HG02798 (cell line): Measurements from ENCODE around the gene GBP1.
"Not testable (repeated sequence)": the region's sequence is repeated elsewhere in the genome, so short reads cannot be mapped to it uniquely, and the experiment has no call there.

Experiments used
- ATAC-seq: cut with Tn5 transposase; IDR thresholded peaks from one replicate; pipeline ENCODE4 v1.9.1; 2021; ENCODE audit warnings: mild to moderate bottlenecking; ENCODE audit not compliant: unreplicated experiment, poor library complexity

The GBP1 gene

DNA sequence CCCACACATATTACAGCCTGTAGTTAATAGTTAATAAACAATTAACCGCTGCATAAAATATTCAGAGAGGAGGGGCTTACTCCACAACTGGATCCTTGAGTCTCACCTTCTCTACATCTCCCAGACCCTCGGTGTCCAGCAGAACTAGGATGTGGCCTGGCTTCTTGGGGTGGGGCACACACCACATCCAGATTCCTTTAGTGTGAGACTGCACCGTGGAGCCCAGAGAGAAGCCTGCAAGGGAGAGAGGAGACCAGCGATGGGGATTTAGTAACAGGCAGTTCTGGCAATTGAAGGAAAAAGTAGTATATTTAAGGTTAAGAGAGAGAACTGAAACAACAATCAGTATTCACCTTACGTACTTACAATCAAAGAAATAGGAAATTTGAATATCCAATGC, 4.9 kb downstream of the GBP1 start:
- ATAC-seq, result no peak

DNA sequence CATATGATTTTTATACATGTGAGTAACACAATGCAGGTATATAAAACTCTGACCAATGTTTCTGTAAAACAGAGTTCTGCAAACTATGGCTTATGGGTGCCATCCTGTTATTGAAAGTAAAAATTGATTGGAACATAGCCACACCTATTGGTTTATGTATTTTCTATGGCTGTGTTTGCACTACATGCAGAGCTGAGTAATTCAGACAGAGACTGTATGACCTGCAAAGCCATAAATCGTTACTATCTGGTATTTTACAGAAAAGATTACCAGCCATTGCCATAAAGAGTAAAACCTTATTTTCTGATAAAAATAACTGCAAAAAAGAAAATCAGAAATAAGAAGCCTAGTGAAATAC, 13.1 kb downstream of the GBP1 start:
- ATAC-seq, result no peak

GRCh38 chr1:89051300-89051954, 13.6 kb downstream of the GBP1 start:
- ATAC-seq, result no peak

DNA sequence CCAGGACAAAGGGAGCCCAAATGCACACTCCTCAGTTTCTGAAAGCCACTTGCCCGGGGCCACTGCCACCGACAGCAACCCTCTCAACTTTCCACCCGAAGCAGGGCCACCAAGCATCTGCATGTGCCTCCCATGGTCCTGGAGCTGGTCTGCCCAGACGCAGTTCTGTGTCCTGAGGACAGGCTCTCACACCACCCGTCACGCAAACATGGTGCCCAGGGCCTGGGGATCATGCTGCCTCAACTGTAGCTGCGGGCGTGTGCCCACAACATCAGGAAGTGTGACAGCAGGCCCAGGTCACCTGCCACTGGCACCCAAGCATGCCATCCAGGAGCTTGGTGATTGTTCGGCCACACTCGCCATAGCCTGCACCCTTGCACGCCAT, 14.4 kb downstream of the GBP1 start:
- no peak for ATAC-seq

GRCh38 chr1:89049901-89050648, 14.9 kb downstream of the GBP1 start:
- ATAC-seq, result not testable (repeated sequence)

DNA sequence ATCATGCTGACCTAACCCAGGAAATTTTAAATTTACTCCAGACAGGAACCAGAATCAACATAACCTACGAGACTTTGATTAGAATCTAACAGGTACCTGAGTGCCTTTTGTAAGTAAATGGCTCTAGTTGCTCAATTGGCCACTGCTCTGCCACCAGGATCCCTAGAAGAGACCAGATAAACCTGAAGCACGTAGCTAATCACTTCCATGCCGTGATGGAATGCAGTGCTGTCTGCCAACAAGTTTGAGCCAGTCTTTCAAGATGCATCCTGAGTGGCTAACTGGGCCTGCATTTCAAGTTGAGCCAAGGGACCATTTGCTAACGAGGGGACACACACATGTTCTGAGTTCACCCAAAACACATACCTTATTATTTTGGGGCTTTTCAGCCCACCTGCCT, 15.8 kb downstream of the GBP1 start:
- ATAC-seq, result not testable (repeated sequence)

DNA sequence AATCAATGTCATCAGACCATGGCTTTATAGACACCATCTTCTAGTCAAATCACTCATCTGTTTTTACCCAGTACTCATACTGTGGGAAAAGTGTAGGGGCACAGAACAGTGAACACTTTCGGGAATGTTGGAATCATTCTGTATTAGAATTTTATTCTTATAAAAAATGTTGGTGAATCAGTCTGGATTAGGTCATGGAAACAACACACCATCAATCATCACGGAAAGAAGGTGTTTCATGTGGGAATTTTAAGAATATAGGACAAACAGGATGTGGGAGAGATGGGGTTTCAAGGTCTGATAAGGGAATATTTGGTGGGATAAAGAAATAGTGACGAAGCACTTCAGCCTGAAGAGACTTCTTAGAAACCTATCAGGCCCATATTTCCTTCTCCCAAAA, 17.3 kb downstream of the GBP1 start:
- ATAC-seq, result no peak

DNA sequence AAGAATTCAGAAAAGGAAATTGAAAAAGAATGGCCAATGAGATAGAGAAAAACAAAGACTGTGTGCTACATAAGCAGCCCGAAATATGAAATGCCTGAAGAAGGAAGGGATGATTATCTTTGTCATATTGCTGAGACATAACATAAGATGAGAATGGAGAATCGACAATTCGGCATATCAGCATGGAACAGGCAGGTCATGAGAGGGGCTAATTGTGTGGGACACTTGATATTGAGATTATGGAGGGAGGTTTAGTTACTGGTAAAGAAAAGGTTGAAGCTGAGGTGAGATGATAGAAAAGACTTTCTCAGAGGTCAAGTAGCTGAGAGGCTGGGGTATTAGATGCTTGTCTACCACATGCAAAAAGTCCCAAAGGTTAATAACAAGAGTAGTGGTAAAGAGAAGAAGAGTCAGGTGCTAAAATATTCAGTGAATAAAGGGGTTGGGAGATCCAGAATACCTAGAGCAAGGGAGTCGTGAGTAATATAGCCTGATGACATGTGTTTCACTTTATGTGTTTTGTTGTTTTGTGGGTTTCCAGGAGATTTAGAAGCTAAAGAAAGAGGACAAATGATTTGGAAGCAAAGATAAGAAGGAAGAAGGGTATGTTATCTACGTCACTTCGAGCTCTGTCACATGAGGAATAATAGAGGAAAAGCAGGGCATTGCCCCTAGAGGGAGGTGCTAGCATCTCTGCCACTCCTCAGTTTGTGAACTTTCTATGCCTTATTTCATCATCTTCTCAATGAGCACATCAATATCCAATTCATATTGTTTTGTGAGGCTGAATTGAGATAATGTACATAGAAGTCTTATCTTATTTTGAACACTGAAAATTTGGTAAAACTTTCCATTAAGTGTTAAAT, 18.5 kb downstream of the GBP1 start:
- ATAC-seq, result peak; percentile 67

GRCh38 chr1:89044970-89045721, 19.9 kb downstream of the GBP1 start:
- no peak for ATAC-seq

DNA sequence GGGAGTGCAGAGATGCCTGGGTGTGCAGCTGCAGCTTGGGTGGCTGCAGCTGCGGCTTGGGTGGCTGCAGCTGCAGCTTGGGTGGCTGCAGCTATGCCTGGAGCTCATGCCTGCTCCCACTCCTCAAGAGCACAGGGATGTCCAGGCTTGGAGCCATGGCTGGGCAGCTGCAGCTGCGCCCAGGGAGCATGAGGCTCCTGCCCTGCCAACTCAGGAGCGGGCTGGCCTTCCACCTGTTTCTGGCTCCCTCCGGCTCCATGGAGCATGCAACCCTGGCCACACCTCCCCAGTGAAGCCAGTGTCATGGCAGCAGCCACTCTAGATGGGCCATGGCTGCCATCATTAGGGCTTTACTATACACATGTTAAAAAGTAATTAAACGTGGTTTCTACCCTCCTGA, 21.1 kb downstream of the GBP1 start:
- ATAC-seq, result no peak

GRCh38 chr1:89042491-89042890, 22.5 kb downstream of the GBP1 start:
- no peak for ATAC-seq

- no peak for ATAC-seq
Observed at GRCh38 chr1:89041721-89042120, 23.3 kb downstream of the GBP1 start.

GRCh38 chr1:89041119-89041641, 23.8 kb downstream of the GBP1 start:
- ATAC-seq, result peak; percentile 97

- no peak for ATAC-seq
Observed at GRCh38 chr1:89040315-89040626, 24.7 kb downstream of the GBP1 start.

DNA sequence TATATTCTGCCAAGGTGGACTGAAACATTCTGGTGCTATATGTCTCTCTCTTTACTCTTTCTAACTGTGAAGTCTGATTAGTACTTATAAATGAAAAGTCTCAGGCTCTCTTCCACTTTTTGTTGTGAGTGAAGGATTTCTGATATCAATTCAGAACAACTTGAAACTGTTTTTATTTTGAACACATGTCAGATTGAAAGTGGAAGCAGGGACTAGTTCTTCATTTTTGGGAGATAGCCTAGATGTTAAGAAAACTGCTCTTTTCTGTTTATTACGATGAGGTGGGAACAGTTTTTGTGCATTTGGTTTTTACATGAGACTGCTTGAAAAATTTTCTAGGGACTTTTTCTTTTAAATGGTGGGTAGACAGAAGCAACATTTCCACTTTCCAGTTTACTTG, 27.8 kb downstream of the GBP1 start:
- ATAC-seq, result no peak

GRCh38 chr1:89035080-89035479, 29.9 kb downstream of the GBP1 start:
- ATAC-seq, result no peak

GRCh38 chr1:89034004-89034403, 31.0 kb downstream of the GBP1 start:
- ATAC-seq, result not testable (repeated sequence)

DNA sequence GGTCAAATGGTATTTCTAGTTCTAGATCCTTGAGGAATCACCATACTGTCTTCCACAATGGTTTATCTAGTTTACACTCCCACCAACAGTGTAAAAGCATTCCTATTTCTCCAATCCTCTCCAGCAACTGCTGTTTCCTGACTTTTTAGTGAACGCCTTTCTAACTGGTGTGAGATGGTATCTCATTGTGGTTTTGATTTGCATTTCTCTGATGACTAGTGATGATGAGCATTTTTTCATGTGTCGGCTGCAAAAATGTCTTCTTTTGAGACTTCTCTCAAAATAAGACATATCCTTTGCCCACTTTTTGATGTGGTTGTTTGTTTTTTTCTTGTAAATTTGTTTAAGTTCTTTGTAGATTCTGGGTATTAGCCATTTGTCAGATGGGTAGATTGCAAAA, 36.0 kb downstream of the GBP1 start:
- not testable (repeated sequence) for ATAC-seq

GRCh38 chr1:89025928-89026327, 39.1 kb downstream of the GBP1 start:
- no peak for ATAC-seq

DNA sequence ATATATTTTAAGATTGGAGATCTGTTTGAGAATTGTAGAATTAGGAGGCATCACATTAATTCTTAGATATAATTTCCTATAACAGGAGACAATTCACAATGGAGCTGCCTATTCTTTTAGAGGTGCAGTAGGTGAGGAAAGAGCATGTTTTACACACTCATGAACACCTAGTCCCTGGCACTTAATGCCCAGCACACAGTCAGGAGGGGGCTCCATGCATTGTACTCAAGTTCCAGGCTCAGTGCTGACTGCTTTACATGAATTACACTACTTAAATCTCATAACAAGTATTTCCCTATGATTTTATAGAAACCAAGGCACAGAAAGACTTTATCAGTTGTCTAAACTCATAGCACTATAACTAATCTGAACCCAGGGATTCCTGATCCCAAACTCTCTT, 42.0 kb downstream of the GBP1 start:
- no peak for ATAC-seq
